GM12878 (cell line): Measurements from ENCODE around the gene CPVL. TPM values are rescaled to one million over a fixed set of nuclear protein-coding genes. Genes with fewer than 3 reads are reported as not detected.

Experiments used
- ATAC-seq: fragments of 200-7000 bp; cut with Tn5 transposase; 3 replicates; pipeline ENCODE4 v1.9.1; 2020; ENCODE audit warnings: mild to moderate bottlenecking, moderate library complexity
- BruUV-seq: library from RNA; stranded (reverse); fragments of 400-500 nt; replicated peaks from 2 replicates; lab custom pipeline; 2021; lab: Mats Ljungman, UMichigan
- CTCF ChIA-PET: fragments of 300-600 bp; sonication (Branson Sonifier 250); formaldehyde crosslinking; extraction: SDS; loops from one replicate; lab custom pipeline; 2021; ENCODE audit warnings: inconsistent platforms; lab: Yijun Ruan, JAX
- POLR2A ChIA-PET: fragments of 350-600 bp; formaldehyde crosslinking; extraction: SDS; loops from one replicate; lab custom pipeline; 2021; ENCODE audit warnings: inconsistent platforms; lab: Charles Lee
- RAD21 ChIA-PET: fragments of 300-600 bp; sonication (Branson Sonifier 250); formaldehyde crosslinking; loops from one replicate; lab custom pipeline; 2023; ENCODE audit warnings: antibody characterized with exemption; ENCODE audit not compliant: unreplicated experiment; lab: Charles Lee
- SMC1A ChIA-PET: fragments of 300-600 bp; sonication (Branson Sonifier 250); formaldehyde crosslinking; loops from one replicate; lab custom pipeline; 2023; ENCODE audit not compliant: unreplicated experiment, uncharacterized antibody; lab: Charles Lee
- DNase-seq: peaks from one replicate; pipeline ENCODE4 v3.0.0-alpha.2; 2011; ENCODE audit warnings: low read depth, low spot score
- FAIRE-seq: peaks from 3 replicates; lab custom pipeline; 2011; peaks lifted over from hg19 to GRCh38; lab: Jason Lieb, UNC
- H2AFZ ChIP-seq: 2 replicates; pipeline ENCODE4 v1.6.0; 2011; ENCODE audit warnings: low read depth, low read length, control low read depth; ENCODE audit not compliant: control insufficient read depth
- H3K27ac ChIP-seq: 2 replicates; pipeline ENCODE4 v1.5.1; 2011; ENCODE audit warnings: control low read depth; ENCODE audit not compliant: control insufficient read depth, insufficient read depth
- H3K27me3 ChIP-seq, 2 experiments: replicated peaks in 1 of 2; 2 replicates each; pipeline versions ENCODE4 v1.6.0 to v1.6.1; 2011; ENCODE audit warnings: low read length in 1 of 2; ENCODE audit not compliant: control insufficient read depth in 2 of 2, insufficient read depth in 2 of 2
- H3K36me3 ChIP-seq, 2 experiments: 2 replicates each; pipeline ENCODE4 v1.5.1; 2011; ENCODE audit warnings: low read length in 1 of 2; ENCODE audit not compliant: control insufficient read depth in 2 of 2, insufficient read depth in 2 of 2
- H3K4me1 ChIP-seq: 2 replicates; pipeline ENCODE4 v1.6.1; 2011; ENCODE audit warnings: mild to moderate bottlenecking, low read length, moderate library complexity, mixed read lengths; ENCODE audit not compliant: control insufficient read depth, insufficient read depth
- H3K4me2 ChIP-seq: 2 replicates; pipeline ENCODE4 v1.6.0; 2011; ENCODE audit warnings: control low read depth; ENCODE audit not compliant: control insufficient read depth, insufficient read depth
- H3K4me3 ChIP-seq: fragments of 200-600 bp; sonication (generic); 2 replicates; pipeline ENCODE4 v1.5.1; 2016
- H3K79me2 ChIP-seq: 2 replicates; pipeline ENCODE4 v1.6.0; 2011; ENCODE audit warnings: low read length; ENCODE audit not compliant: control insufficient read depth, insufficient read depth
- H3K9ac ChIP-seq: 2 replicates; pipeline ENCODE4 v1.8.0; 2011; ENCODE audit warnings: low read length, control low read depth, mixed read lengths; ENCODE audit not compliant: control insufficient read depth, insufficient read depth
- H3K9me3 ChIP-seq: replicated peaks from 3 replicates; pipeline ENCODE4 v1.5.1; 2011; ENCODE audit warnings: mild to moderate bottlenecking, low read length; ENCODE audit not compliant: control insufficient read depth, insufficient read depth
- H4K20me1 ChIP-seq: 2 replicates; pipeline ENCODE4 v1.6.0; 2011; ENCODE audit not compliant: control insufficient read depth, insufficient read depth
- BCL3 ChIP-seq: IDR thresholded peaks from 2 replicates; pipeline ENCODE4 v1.6.1; 2011; ENCODE audit warnings: borderline replicate concordance, low read depth, mild to moderate bottlenecking, moderate library complexity, low read length; ENCODE audit not compliant: insufficient read depth, poor library complexity, severe bottlenecking
- E4F1 ChIP-seq: fragments of 450-650 bp; IDR thresholded peaks from 2 replicates; pipeline ENCODE4 v1.6.1; 2018; ENCODE audit warnings: borderline replicate concordance, mild to moderate bottlenecking; ENCODE audit not compliant: partially characterized antibody
- HDAC2 ChIP-seq: fragments of 200-600 bp; sonication (generic); IDR thresholded peaks from 2 replicates; pipeline ENCODE4 v1.6.1; 2017
- IRF5 ChIP-seq: fragments of 450-650 bp; IDR thresholded peaks from 2 replicates; pipeline ENCODE4 v1.6.1; 2017; ENCODE audit warnings: borderline replicate concordance
- NFYA ChIP-seq: IDR thresholded peaks from 2 replicates; pipeline ENCODE4 v1.6.1; 2011; ENCODE audit warnings: low read depth, mild to moderate bottlenecking, low read length, improper control_type of control experiment, borderline replicate concordance
- RCOR1 ChIP-seq: conservative IDR thresholded peaks from 2 replicates; pipeline ENCODE4 v1.6.1; 2012; ENCODE audit warnings: low read depth, low read length, improper control_type of control experiment
- RFX5 ChIP-seq: IDR thresholded peaks from 2 replicates; pipeline ENCODE4 v1.6.1; 2011; ENCODE audit warnings: low read depth, low read length, improper control_type of control experiment
- SMARCA5 ChIP-seq: fragments of 450-650 bp; IDR thresholded peaks from 2 replicates; pipeline ENCODE4 v1.6.1; 2017; ENCODE audit warnings: mild to moderate bottlenecking
- SUPT20H ChIP-seq: IDR thresholded peaks from 2 replicates; pipeline ENCODE4 v1.6.1; 2011; ENCODE audit warnings: low read depth, mild to moderate bottlenecking, low read length, moderate library complexity, borderline replicate concordance; ENCODE audit not compliant: control insufficient read depth
- ZNF217 ChIP-seq: fragments of 450-650 bp; IDR thresholded peaks from 2 replicates; pipeline ENCODE4 v1.6.1; 2017; ENCODE audit warnings: antibody characterized with exemption, mild to moderate bottlenecking
- WGBS: methylation state at CpG from one replicate; pipeline ENCODE4 v1.1.6; 2016; ENCODE audit warnings: low lambda C conversion rate; ENCODE audit not compliant: insufficient replicate concordance, insufficient coverage; ENCODE audit errors: missing lambda C conversion rate; 5-methylcytosine and 5-hydroxymethylcytosine counted together
- in situ Hi-C: fragments of 300-500 bp; cut with MboI; formaldehyde crosslinking; loops from 9 replicates; pipeline ENCODE4 v1.14.3; 2018; ENCODE audit warnings: mixed read lengths
- intact Hi-C: fragments of 100-400 bp; cut with micrococcal nuclease; formaldehyde crosslinking; loops from one replicate; pipeline ENCODE4 v1.14.2; 2022; ENCODE audit not compliant: unreplicated experiment
- polyA plus RNA-seq, 11 experiments: library from polyadenylated mRNA; depleted of rRNA in 4 of 11; unstranded in 6 of 11; stranded (reverse) in 5 of 11; fragments of >200 nt; fragmentation: Nextera tagmentation in 4 of 11; fragmentation: Illumina TruSeq in 1 of 11; extraction: Ambion mirVana in 4 of 11; extraction: Trizol in 1 of 11; gene quantifications; 1 replicate in 1 of 11; 2 replicates in 10 of 11; pipeline versions ENCODE4 v1.2.1 to v1.2.3, GENCODE V29; 2011 to 2016; ENCODE audit warnings: inconsistent platforms in 2 of 11, missing spikeins in 2 of 11, low read depth in 1 of 11
- total RNA-seq, 4 experiments: library from RNA; depleted of rRNA in 3 of 4; stranded (reverse); fragments of >200 nt in 3 of 4; fragmentation: Illumina TruSeq in 1 of 4; extraction: Trizol in 1 of 4; gene quantifications; 2 replicates each; pipeline versions ENCODE4 v1.2.1 to v1.2.3, GENCODE V29; 2013 to 2021

CPVL gene
- total and polyA plus RNA-seq, 10 of the 15 experiments (the other 5 are each of a cell fraction or from before 2014, with no cell fraction given) = 0.59 TPM; not detected in 9

GRCh38 chr7:29038463-29038862, 107.9 kb downstream of the CPVL start (continued):
- no peak for TF ChIP-seq BCL3
- no peak for TF ChIP-seq RFX5
- TF ChIP-seq RCOR1 = no peak
- TF ChIP-seq HDAC2 = no peak
- TF ChIP-seq, all 136 proteins: peak for 0

GRCh38 chr7:29035044-29035740, 111.1 kb downstream of the CPVL start:
- Histone ChIP-seq H3K27ac (no peak overlapping the region), H3K36me3 (no peaks in the 10 kb centered on the region), H4K20me1 (no peaks in the 10 kb centered on the region), H3K4me2 (no peak overlapping the region), H3K79me2 (no peaks in the 10 kb centered on the region), H3K27me3 (peaks cover 0 to 2% of the 10 kb centered on the region in 2 experiments; a peak in 2 of 4 replicates), H3K9me3 (no peaks in the 10 kb centered on the region), H3K4me3 (no peak overlapping the region), H2AFZ (no peak overlapping the region), H3K9ac (no peak overlapping the region), H3K4me1 (no peaks in the 10 kb centered on the region)
- ChIA-PET RAD21 (no interaction called here), POLR2A (interaction anchor here (0.7 kb wide), 1 partner anchor 688 kb away, joined by 3 read pairs; no protein-coding TSS in a partner anchor), SMC1A (interaction anchor here (1.0 kb wide), 1 partner anchor 26 kb away, joined by 3 read pairs; no protein-coding TSS in a partner anchor), CTCF (interaction anchor here (1.3 to 2.1 kb wide), 2 partner anchors 13 to 108 kb away, joined by 3 to 6 read pairs; no protein-coding TSS in a partner anchor)
- WGBS = 14% methylated on average over 8 of the region's 8 CpGs
- no peak for FAIRE-seq
- intact Hi-C loops = no loop called here
- no TSS peak for BruUV-seq
- peak; percentile 48; the same call in 2 of the 3 replicates for ATAC-seq
- DNase-seq = no peak
- in situ Hi-C loops = no loop called here
- TF ChIP-seq IRF5 (no peak), E4F1 (no peak), NFYA (no peak), SMARCA5 (no peak), SUPT20H (no peak), ZNF217 (no peak)
